HG03159 (cell line): ENCODE data around the gene RPTOR.

ENCODE experiments used
- ATAC-seq: cut with Tn5 transposase; IDR thresholded peaks from one replicate; pipeline ENCODE4 v1.9.1; 2021; ENCODE audit warnings: mild to moderate bottlenecking, moderate library complexity; ENCODE audit not compliant: unreplicated experiment

RPTOR gene

DNA sequence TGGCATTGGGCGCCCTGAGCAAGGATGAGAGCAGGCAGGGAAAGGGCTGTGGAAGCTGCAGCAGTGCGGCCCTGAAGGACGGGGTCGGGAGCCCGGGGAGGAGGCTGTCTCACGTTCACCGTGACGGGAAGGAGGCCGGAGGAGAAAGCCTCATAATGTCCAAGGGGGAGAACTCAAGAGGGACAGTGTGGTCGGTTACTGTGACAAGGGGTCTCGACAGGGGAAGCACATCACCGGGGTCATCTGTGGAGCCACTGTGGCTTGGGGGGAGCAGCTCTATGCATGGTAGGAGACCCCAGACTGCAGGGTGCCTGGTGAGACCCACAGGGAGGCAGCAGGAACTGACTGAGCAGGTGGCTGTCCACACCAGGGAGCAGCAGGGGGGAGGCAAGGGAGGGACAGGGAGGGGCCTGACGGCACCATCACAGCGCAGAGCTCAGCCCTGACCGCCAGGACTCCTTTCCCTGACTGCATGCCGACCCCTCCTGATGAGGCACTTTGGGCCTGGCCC lies 292.4 kb downstream of the RPTOR start:
- ATAC-seq: no peak

DNA sequence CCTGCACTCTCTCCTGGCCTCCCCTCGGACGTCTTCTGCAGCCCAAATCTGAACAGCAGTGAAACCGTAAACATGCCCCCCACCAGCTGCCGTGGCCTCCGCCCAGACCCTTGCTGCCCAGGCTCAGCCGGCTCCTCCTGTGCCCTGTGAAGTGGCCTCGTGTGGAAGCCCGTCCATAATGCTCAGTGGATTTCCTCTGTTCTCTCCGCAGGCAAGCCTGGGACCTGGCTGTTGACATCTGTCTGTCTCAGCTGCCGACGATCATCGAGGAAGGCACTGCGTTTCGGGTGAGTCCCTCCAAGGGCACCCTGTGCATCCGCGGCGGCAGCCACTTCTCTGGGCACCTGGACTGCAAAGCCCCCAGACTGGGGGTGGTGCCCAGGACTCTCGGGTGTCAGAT lies 293.1 kb downstream of the RPTOR start:
- ATAC-seq: no peak

DNA sequence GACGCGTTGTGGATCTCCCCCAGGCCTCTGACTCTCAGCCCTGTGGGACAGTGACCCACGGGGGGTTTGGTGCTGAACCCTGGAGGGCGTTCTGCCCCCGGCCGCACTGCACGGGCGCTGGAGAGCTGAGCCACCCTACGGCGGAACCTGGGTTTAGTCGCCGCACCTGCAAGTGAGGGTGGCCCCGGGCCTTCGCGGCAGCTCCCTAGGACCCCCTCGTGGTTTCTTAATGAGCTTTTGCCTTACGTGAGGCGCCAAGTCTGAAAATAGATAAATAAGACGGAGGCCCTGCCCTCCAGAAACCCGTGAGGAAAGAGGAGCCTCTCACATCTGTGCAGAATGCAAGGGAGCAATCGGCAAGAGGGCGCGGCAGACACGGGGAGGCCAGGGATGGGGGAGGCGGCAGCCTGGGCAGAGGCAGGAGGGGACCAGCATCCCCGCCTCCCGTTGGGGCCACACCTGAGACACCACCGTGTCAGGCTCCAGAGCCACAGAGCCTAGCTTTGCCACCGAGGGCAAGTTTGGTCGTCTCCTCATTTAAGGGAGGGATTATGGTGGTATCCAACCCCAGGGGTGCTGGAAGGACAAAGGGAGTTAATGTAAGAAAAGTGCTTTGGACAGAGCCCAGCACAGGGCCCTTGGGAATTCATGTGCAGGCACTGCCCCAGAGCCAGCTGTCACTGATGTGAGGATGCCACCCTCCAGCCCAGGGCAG lies 293.8 kb downstream of the RPTOR start:
- no peak for ATAC-seq

DNA sequence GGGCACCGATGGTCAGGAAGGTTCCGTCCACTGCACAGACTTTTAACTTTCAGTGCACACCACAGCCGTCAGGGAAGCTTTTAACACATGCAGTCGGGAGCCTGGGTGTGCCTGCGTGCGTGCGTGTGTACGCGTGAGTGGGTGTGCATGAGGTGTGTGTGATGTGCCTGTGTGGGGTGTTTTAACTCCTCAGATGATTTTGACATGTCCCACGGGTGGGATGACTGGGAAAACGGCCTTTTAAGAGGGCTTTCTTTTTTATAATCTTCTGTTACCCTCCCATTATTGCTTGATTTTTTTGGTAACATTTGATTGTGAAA lies 294.3 kb downstream of the RPTOR start:
- ATAC-seq: no peak

DNA sequence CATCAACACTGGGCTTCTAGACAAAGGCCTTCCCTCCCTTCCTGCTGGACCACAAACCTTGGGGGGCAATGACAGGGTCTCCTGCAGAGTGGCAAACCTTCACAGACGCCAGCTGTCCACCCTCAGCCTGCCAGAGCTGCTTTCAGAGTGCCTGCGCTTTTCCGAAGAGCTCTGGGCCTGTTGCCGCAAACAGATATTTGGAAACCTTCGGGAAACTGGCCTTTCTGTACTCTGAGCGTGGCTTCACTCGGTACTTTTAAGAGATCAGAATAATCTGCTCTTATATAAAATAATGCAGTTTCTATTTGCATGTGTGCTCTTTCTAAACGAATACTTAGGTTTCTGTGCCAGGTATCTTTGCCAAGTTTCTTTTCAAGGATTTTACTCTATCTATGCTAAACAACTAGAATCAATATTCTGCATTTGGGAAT lies 294.9 kb downstream of the RPTOR start:
- ATAC-seq: no peak

DNA sequence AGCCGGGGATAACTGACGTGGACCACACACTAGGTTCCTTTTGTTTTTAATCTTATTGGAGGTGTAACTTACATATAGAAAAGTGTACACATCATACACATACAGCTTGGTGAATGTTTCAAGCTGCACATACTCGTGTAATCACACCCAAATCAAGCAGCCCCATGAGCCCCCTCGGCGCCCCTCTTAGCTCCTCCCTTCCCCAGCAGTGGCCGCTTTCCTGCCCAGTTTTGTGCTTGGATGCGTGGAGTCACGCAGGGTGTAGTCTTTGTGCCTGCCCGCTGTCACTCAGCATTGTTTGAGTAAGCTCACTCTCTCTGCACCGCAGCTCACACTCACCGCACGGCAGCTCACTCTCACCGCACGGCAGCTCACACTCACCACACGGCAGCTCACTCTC lies 295.3 kb downstream of the RPTOR start:
- no peak for ATAC-seq

DNA sequence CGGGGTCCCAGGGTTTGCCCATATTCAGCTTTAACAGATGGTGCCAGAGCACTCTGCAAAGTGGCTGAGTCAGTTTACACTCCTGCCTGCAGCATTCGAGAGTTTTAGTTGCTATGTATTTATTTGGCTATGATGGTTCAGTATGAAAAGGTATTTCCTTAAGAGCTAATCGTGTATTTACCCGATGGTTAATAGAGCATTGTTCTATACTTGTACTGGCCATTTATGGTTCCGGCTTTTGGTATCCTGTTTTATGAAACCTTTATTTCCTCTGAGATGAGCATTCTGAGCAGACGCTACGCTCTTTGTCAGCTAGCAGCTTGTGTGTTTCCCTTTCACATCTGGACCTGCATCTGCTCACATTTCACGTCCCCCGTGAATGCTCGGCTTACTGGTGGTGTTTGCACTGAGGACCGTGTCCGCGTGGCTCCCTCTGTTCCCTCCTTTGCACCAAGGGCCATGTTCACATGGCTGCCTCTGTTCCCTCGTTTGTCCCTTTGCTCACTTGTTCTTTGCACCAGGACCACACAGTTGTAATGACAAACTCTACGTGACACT lies 297.9 kb downstream of the RPTOR start:
- ATAC-seq: no peak

DNA sequence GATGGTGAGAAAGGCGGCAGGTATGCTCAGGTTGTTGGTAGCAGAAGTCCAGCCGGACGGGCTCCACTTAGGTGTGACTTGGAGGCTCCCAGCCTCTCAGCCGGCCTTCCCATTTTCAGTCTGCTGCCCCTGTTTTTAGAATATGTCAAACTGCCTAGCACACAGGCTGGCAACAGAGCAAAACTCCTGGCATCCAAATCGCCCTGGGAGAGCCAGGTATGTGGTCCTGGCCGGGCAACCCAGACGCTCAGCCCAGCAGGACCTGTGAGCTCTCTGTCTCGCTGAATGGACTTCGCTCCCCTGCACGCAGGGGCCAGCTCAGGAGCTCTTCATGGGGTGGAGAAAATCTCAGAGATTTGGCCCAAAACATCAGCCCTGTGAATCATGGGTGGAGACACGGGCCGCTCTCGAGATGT lies 299.1 kb downstream of the RPTOR start:
- ATAC-seq: no peak

DNA sequence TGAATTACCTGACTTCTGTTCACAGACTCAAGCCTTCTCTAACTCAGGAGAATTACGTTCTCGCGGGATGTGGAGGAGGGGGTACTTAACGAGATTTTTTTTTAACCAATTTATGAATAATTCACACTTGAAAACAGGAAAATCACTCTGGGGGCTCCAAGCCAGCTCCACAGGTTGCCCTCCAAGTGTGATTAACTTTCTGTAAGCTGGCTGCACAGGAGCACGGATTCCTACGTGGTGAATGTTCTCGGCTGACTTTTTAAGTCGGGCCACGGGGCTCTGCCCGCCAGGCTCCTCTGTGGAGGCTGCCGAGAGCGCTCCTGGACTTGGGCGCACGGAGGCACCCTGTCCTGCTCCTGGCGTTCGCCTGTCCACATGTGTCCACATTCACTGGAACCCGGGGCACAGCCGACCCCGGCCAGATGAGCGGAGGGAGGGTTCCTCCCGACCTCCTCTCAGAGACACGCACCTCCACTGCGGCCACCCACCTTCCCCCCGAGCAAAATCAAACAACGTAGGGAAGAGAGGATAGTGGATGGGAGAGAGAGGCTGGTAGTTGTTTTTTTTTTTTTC lies 299.9 kb downstream of the RPTOR start:
- ATAC-seq: no peak

DNA sequence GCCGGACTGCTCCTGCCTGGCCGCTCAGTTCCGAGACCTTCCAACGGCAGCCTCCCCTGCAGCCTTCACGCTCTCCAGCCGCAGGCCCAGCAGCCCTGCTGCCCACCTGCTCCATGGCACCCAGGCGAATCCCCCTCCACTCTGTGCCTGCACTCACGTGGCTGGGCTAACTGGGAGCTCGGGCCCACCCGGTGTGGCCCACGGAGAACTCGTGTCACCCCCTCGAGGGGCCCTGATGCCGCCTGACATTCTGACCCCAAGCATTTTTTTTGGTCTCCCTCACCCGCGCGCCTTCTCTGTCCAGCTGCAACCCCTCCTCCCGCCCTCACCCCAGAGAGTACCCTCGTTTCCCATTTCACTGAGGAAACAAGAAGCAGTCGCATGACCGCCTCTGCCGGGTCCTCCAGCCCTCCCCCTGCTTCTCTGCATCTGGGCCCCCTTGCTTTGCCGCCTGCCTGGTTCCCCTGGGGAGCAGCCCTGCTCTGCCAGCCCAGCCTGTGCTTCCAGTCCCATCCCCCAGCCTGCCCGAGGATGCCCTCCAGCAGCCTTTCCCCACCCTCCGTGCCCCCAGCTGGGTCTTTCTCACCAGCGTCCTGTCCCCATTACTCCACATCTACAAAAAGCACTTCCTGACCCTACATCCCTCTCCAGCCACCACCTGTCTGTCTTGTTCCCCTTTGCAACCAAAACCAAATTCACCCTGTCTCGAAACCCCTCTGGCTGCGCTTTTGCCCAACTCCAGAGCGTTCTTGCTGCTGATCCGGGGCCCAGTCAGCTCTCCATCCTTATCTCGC lies 300.6 kb downstream of the RPTOR start:
- no peak for ATAC-seq

DNA sequence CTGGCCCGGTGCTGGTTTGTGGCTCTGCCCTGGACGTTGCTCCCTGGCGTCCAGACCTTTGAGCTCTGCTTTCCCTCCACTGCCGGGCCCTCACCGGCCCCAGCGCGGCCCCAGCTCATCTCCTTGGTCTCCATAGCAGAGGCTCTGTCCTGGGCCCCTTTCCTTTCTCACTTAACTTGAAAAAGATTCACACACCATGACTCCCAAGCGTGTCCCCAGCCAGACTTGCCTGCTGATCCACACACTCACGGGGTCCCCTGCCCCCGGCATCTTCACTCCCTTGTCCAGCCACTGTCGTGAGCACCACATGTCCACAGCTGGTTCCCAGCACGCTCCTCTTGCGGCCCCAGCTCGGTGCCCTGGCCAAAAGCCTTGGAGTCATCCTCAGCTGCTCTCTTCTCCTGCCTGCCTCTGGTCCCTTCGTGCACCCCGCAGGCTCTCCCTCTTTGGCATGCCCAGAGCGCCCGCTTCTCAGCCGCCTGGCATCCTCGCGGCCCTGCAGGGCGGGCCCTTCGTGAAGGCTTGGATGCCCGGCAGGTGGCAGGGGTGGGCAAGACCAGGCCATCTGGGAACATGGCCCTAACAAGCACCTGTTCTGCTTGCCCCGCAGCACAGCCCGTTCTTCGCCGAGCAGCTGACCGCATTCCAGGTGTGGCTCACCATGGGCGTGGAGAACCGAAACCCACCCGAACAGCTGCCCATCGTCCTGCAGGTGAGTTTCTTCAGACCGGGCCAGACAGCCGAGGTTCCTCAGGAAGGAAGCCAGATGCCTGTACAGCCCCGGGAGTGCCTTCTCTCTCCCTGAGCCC lies 301.4 kb downstream of the RPTOR start:
- no peak for ATAC-seq

DNA sequence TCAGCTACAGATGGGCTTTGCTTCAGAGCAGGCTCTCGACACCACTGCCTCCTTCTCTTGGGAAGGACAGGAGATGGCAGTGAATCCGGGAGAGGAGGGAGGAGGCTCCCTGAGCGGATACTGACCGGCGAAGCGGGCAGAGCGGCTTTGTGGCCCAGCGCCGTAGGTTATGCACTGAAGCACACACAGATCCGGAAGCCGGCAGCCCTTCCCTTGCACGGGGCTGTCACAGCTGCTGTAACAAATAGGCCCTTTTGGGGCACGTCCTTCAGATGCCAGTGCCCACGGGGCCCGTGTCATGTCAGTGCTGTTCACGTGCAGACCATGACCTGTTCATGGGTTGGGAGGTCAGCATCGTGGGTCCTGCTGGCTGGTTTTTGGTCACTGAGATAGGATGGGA lies 302.3 kb downstream of the RPTOR start:
- ATAC-seq: no peak

DNA sequence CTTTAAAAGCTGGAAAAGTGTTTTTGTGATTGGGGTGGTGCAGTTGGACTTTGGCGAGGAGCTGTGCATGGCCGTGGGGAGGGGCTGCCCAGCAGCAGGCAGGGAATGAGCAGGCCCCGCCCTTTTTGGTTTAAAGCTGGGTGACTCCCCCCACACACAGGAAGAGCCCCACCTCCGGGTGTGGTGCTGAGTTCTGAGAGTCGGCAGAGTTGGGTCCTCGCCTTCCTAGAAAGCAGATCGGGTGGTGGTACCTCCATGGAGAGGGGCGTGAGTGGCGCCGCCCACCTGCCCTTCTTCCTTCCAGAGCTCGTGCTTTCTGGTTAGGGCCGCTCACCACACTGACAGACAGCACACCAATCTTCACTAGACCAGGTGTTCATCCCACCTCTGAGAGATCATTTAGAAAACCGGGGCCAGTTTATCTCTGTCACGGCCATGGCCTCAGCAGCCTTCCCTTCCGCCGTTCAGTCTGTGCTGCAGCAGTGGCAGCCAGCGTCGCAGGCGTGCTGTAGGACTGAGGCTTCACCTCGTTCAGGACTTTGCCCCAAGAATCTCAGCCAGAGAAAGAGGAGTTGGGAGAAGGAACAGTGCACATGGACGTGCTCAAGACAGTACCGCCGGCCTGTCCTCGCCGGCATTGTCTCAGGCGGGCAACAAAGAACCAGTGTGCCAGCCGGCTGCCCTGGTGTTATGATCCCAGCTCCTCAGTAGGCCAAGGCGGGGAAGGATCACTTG lies 303.0 kb downstream of the RPTOR start:
- ATAC-seq: no peak

DNA sequence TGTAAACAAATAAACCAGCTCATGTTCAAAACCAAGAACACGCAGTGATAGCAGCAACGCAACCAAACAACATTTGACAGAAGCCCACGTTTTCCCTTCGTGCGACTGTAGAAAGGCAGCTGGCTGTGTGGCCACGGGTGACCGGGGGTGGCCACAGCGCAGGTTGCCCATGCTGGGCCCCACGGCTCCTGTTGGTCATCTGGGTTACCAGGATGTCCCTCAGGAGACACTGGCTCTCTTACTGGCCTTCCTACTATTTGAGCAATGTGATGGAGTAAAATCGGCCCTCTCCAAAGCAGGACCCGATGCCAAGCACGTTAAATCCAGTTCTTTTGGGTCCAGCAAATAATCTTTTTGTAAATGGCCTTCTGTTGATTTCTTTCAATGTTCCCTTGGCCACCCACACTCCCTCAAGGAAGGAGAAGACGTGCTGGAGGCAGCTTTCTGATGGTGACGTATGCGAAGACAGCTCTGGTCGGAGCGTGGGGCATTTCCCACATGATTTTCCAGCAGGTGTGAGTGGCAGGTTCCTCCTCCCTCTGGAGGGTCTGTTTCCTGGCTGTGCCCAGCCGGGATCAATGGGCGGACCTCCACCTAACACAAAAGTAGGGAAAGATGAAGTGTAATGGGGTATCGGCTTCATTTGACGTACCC lies 303.9 kb downstream of the RPTOR start:
- ATAC-seq: no peak

DNA sequence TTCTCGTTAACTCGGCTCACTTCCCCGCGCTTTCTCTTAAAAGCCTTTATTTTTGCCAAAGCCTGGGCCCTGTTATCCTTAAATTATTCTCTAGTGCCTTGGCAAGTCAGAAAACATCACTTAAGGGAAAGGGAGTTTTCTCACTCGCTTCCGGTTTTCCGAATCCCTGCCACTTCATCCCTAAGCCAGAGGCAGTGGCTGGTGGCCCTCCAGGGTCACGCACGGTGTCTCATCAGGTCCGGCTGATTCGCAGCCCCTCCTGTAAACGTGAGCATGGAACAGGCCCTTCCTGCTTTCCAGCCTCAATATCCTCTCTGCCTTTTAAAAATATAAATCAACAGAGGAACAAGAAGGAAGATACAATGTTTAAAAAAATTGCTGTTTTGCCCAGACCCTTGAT lies 304.5 kb downstream of the RPTOR start:
- no peak for ATAC-seq

DNA sequence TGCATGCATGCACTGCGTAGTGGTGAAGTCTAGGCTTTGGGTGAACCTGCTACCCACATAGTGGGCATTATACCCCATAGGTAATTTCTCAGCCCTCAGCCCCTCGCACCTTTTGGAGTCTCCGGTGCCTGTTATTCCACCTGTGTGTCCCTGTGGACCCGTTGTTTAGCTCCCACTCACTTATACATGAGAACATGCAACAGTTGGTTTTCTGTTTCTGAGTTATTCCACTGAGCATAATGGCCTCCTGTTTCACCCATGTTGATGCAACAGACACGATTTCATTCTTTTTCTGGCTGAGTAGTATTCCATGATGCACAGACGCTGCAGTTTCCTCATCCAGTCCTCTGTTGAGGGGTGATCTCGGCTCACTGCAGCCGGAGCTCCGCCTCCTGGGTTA lies 305.5 kb downstream of the RPTOR start:
- no peak for ATAC-seq

DNA sequence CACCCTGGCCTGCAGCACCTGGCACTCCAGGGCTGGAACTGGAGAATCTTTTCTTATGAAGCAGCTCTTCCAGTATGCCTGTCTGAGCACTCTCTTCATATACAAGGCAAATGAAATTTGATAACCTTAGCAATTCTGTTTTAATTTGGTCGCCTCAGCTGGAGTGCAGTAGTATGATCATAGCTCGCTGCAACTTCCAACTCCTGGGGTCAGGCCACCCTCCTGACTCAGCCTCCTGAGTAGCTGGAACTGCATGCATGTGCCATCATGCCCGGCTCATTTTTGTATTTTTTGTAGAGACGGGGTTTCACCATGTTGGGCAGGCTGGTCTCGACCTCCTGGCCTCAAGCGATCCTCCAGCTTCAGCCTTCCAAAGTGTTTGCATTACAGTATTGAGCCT lies 306.2 kb downstream of the RPTOR start:
- no peak for ATAC-seq

DNA sequence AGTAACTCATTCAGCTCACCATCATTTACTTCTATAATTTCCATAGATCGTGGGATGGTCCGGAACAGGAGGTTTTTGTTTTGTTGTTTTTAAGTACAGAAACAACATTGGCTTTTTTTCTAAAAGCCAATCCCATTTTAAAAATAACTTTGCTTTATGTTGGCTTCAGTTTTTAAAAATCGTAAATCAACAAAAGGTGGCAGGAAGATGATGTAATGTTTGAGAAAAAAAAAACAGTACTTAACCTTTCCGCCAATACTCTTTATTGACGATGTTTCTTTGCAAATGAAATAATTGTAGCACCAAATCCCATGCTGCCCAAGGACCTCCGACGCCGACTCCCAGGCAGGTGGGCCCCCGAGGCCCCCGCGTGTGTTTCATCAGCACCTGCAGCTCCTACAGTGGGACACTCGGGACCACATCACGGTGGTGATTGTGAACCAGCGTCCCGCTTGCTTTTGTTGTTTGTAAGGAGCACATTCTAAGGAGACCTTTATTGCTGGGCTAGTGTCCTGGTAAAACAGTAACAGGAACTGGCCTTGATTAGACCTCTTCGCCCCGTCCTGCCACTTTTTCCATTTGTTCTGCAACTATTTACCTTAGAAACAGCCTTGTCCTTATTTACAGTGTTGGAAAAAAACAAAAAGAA lies 306.8 kb downstream of the RPTOR start:
- no peak for ATAC-seq

DNA sequence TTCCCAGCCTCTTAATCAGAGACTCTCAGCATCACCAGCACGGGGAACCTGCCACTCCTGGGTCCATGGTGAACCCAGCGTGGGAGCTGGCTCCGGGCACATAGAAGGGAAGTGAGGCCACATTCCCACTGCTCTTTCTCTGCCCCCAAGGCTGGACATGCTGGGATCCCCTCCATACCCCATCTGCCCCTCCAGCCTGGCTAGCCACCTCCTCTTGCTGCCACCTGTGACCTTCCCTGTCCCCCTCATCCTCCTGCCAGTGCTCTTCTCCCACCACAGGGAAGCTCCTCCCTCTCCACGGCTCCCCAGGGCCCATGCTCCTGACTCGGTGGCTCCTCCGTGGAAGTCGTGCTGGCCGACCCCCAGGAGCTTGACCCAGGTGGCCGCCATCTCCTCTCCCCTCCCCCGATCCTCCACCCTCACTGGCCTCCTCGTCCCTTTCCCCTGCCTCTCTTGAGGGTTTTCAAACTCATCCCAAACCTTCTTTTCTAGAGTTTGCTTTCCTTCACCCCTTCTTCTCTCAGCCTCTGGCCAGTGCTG lies 307.9 kb downstream of the RPTOR start:
- ATAC-seq: no peak
